Karpas-422 (cell line): Measurements from ENCODE around the gene NLGN1. TPM values are rescaled to one million over a fixed set of nuclear protein-coding genes. Genes with fewer than 3 reads are reported as not detected.

ENCODE experiments used
- DNase-seq: peaks from one replicate; pipeline ENCODE4 v3.0.0-alpha.2; 2015
- H2AFZ ChIP-seq: fragments of 200-600 bp; sonication (generic); 2 replicates; pipeline ENCODE4 v1.6.1; 2014; ENCODE audit warnings: antibody characterized with exemption, low read length, mixed read lengths
- H3K27ac ChIP-seq: fragments of 200-600 bp; sonication (generic); 2 replicates; pipeline ENCODE4 v1.5.1; 2014; ENCODE audit warnings: mild to moderate bottlenecking, low read length, moderate library complexity
- H3K27me3 ChIP-seq: fragments of 200-600 bp; sonication (generic); 2 replicates; pipeline ENCODE4 v1.6.1; 2014; ENCODE audit warnings: low read length, mixed read lengths
- H3K36me3 ChIP-seq: fragments of 200-600 bp; sonication (generic); 2 replicates; pipeline ENCODE4 v1.6.1; 2014; ENCODE audit warnings: low read length, mixed read lengths; ENCODE audit not compliant: insufficient read depth
- H3K4me1 ChIP-seq: fragments of 200-600 bp; sonication (generic); 2 replicates; pipeline ENCODE4 v1.6.1; 2014; ENCODE audit warnings: mild to moderate bottlenecking, low read length, mixed read lengths
- H3K4me2 ChIP-seq: fragments of 200-600 bp; sonication (generic); 2 replicates; pipeline ENCODE4 v1.6.1; 2014; ENCODE audit warnings: low read length, low read depth, mild to moderate bottlenecking; ENCODE audit not compliant: poor library complexity, severe bottlenecking
- H3K4me3 ChIP-seq: fragments of 200-600 bp; sonication (generic); 2 replicates; pipeline ENCODE4 v1.5.1; 2014; ENCODE audit warnings: mild to moderate bottlenecking, antibody characterized with exemption, low read length, mixed read lengths
- H3K79me2 ChIP-seq: fragments of 200-600 bp; sonication (generic); 2 replicates; pipeline ENCODE4 v1.6.1; 2014; ENCODE audit warnings: mild to moderate bottlenecking, low read length, mixed read lengths
- H3K9ac ChIP-seq: fragments of 200-600 bp; sonication (generic); 2 replicates; pipeline ENCODE4 v1.6.0; 2014; ENCODE audit warnings: low read length
- H3K9me2 ChIP-seq: fragments of 200-600 bp; sonication (generic), shearing (Covaris generic); replicated peaks from 2 replicates; pipeline ENCODE4 v1.6.0; 2014; ENCODE audit warnings: mild to moderate bottlenecking, low read length, moderate library complexity; ENCODE audit not compliant: insufficient read depth
- H3K9me3 ChIP-seq: fragments of 300-700, 200-600 bp; sonication (generic); 2 replicates; pipeline ENCODE4 v1.6.1; 2014; ENCODE audit warnings: low read length, mixed read lengths
- H4K20me1 ChIP-seq: fragments of 200-600 bp; sonication (generic); 2 replicates; pipeline ENCODE4 v1.6.1; 2014; ENCODE audit warnings: mild to moderate bottlenecking, antibody characterized with exemption, low read length, low read depth; ENCODE audit not compliant: insufficient read depth
- total RNA-seq: library from RNA; depleted of rRNA; stranded (reverse); fragments of >200 nt; shearing (Covaris generic); gene quantifications from 2 replicates; pipeline ENCODE4 v1.2.3, GENCODE V29; 2014; ENCODE audit warnings: low replicate concordance

Gene NLGN1
- total RNA-seq, 1 experiment from 2014 or later = not detected

GRCh38 chr3:173796405-173796804 lies 398.9 kb downstream of the NLGN1 start:
- H3K4me1 ChIP-seq = no peaks in the 10 kb centered on the region
- H3K9ac ChIP-seq = no peak overlapping the region
- H3K4me3 ChIP-seq = no peak overlapping the region
- H3K9me2 ChIP-seq = no peaks in the 10 kb centered on the region
- H3K36me3 ChIP-seq = no peaks in the 10 kb centered on the region
- H2AFZ ChIP-seq = no peak overlapping the region
- no peak overlapping the region for H3K4me2 ChIP-seq
- no peaks in the 10 kb centered on the region for H4K20me1 ChIP-seq
- peaks cover 30% of the 10 kb centered on the region for H3K9me3 ChIP-seq
- no peak overlapping the region for H3K27ac ChIP-seq
- DNase-seq = no peak
- no peaks in the 10 kb centered on the region for H3K27me3 ChIP-seq
- no peaks in the 10 kb centered on the region for H3K79me2 ChIP-seq

GRCh38 chr3:173796890-173797289 lies 399.3 kb downstream of the NLGN1 start:
- Histone ChIP-seq H3K4me2 (no peak overlapping the region), H4K20me1 (no peaks in the 10 kb centered on the region), H3K27ac (no peak overlapping the region), H3K79me2 (no peaks in the 10 kb centered on the region), H3K36me3 (no peaks in the 10 kb centered on the region), H3K27me3 (no peaks in the 10 kb centered on the region), H3K9me2 (no peaks in the 10 kb centered on the region), H3K9ac (no peak overlapping the region), H3K4me3 (no peak overlapping the region), H3K9me3 (peaks cover 29% of the 10 kb centered on the region), H2AFZ (no peak overlapping the region), H3K4me1 (no peaks in the 10 kb centered on the region)
- DNase-seq = no peak

- Histone ChIP-seq H3K9me2 (no peaks in the 10 kb centered on the region), H4K20me1 (no peaks in the 10 kb centered on the region), H3K27ac (no peak overlapping the region), H3K4me3 (no peak overlapping the region), H3K36me3 (no peaks in the 10 kb centered on the region), H2AFZ (no peak overlapping the region), H3K27me3 (no peaks in the 10 kb centered on the region), H3K4me1 (no peaks in the 10 kb centered on the region), H3K79me2 (no peaks in the 10 kb centered on the region), H3K9ac (no peak overlapping the region), H3K9me3 (peaks cover 17% of the 10 kb centered on the region), H3K4me2 (no peak overlapping the region)
- DNase-seq = no peak
Measured at GRCh38 chr3:173799060-173799816, 401.7 kb downstream of the NLGN1 start.

- DNase-seq = no peak
- H3K9ac ChIP-seq = no peak overlapping the region
- no peak overlapping the region for H3K27ac ChIP-seq
- H4K20me1 ChIP-seq = no peaks in the 10 kb centered on the region
- H3K9me3 ChIP-seq = peaks cover 15% of the 10 kb centered on the region
- H3K27me3 ChIP-seq = no peaks in the 10 kb centered on the region
- H3K4me3 ChIP-seq = no peak overlapping the region
- no peak overlapping the region for H2AFZ ChIP-seq
- no peaks in the 10 kb centered on the region for H3K9me2 ChIP-seq
- no peaks in the 10 kb centered on the region for H3K36me3 ChIP-seq
- no peaks in the 10 kb centered on the region for H3K79me2 ChIP-seq
- H3K4me2 ChIP-seq = no peak overlapping the region
- H3K4me1 ChIP-seq = no peaks in the 10 kb centered on the region
Measured at GRCh38 chr3:173800154-173800553, 402.6 kb downstream of the NLGN1 start.

- no peak for DNase-seq
- H3K27me3 ChIP-seq = no peaks in the 10 kb centered on the region
Measured at GRCh38 chr3:173814809-173815208, 417.3 kb downstream of the NLGN1 start.

GRCh38 chr3:173819368-173819767 lies 421.8 kb downstream of the NLGN1 start:
- Histone ChIP-seq H3K9me2 (no peaks in the 10 kb centered on the region), H2AFZ (no peak overlapping the region), H3K79me2 (no peaks in the 10 kb centered on the region), H3K9ac (no peak overlapping the region), H3K4me2 (no peak overlapping the region), H3K27ac (no peak overlapping the region), H3K27me3 (no peaks in the 10 kb centered on the region), H3K4me3 (no peak overlapping the region), H3K9me3 (peaks cover 11% of the 10 kb centered on the region), H3K36me3 (no peaks in the 10 kb centered on the region), H3K4me1 (no peaks in the 10 kb centered on the region), H4K20me1 (no peaks in the 10 kb centered on the region)
- no peak for DNase-seq

More at GRCh38 chr3:173814809-173815208, 417.3 kb downstream of the NLGN1 start:
- Histone ChIP-seq H3K27ac (no peak overlapping the region), H3K79me2 (no peaks in the 10 kb centered on the region), H3K4me2 (no peak overlapping the region), H2AFZ (no peak overlapping the region), H3K4me3 (no peak overlapping the region), H3K36me3 (no peaks in the 10 kb centered on the region), H4K20me1 (no peaks in the 10 kb centered on the region), H3K9ac (no peak overlapping the region), H3K9me2 (no peaks in the 10 kb centered on the region), H3K9me3 (peaks cover 9% of the 10 kb centered on the region), H3K4me1 (no peaks in the 10 kb centered on the region)

- Histone ChIP-seq H2AFZ (no peak overlapping the region), H3K9me2 (no peaks in the 10 kb centered on the region), H3K36me3 (no peaks in the 10 kb centered on the region), H3K4me1 (no peaks in the 10 kb centered on the region), H3K4me2 (no peak overlapping the region), H3K9ac (no peak overlapping the region), H3K79me2 (no peaks in the 10 kb centered on the region), H3K27me3 (no peaks in the 10 kb centered on the region), H4K20me1 (no peaks in the 10 kb centered on the region), H3K4me3 (no peak overlapping the region), H3K27ac (no peak overlapping the region), H3K9me3 (peaks cover 20% of the 10 kb centered on the region)
- DNase-seq = no peak
Measured at GRCh38 chr3:173823911-173824460, 426.4 kb downstream of the NLGN1 start.

GRCh38 chr3:173825730-173826129 lies 428.2 kb downstream of the NLGN1 start:
- Histone ChIP-seq H3K9ac (no peak overlapping the region), H3K27ac (no peak overlapping the region), H3K4me3 (no peak overlapping the region), H4K20me1 (no peaks in the 10 kb centered on the region), H3K36me3 (no peaks in the 10 kb centered on the region), H3K4me2 (no peak overlapping the region), H3K9me2 (no peaks in the 10 kb centered on the region), H3K4me1 (no peaks in the 10 kb centered on the region), H3K9me3 (peaks cover 17% of the 10 kb centered on the region), H2AFZ (no peak overlapping the region), H3K27me3 (no peaks in the 10 kb centered on the region), H3K79me2 (no peaks in the 10 kb centered on the region)
- DNase-seq = no peak
